Lower lobe of right lung (tissue), 2 donors: Measurements from ENCODE around the gene FN3KRP. TPM values are rescaled to one million over a fixed set of nuclear protein-coding genes. Genes with fewer than 3 reads are reported as not detected.

Experiments used
- ATAC-seq, 2 donors: fragments of 200-7000 bp; cut with Tn5 transposase; one replicate each; pipeline ENCODE4 v1.9.1; 2020 to 2022; ENCODE audit warnings: mild to moderate bottlenecking in 2 of 2, moderate library complexity in 2 of 2
- DNase-seq: peaks from one replicate; pipeline ENCODE4 v3.0.0-alpha.2; 2020
- H3K27ac ChIP-seq: fragments of 200-600 bp; one replicate; pipeline ENCODE4 v1.8.0; 2022
- H3K27me3 ChIP-seq: fragments of 200-600 bp; one replicate; pipeline ENCODE4 v1.8.0; 2022; ENCODE audit warnings: low read depth
- H3K36me3 ChIP-seq: fragments of 200-600 bp; one replicate; pipeline ENCODE4 v1.8.0; 2022; ENCODE audit warnings: mild to moderate bottlenecking
- H3K4me1 ChIP-seq: fragments of 200-600 bp; one replicate; pipeline ENCODE4 v1.8.0; 2022
- H3K4me3 ChIP-seq: fragments of 200-600 bp; one replicate; pipeline ENCODE4 v1.8.0; 2022; ENCODE audit warnings: mild to moderate bottlenecking
- H3K9me3 ChIP-seq: fragments of 200-600 bp; one replicate; pipeline ENCODE4 v1.8.0; 2022
- intact Hi-C: fragments of 100-400 bp; cut with DNase I; formaldehyde crosslinking; loops from one replicate; pipeline ENCODE4 v1.11.0; 2022
- total RNA-seq: library from RNA; stranded (reverse); fragmentation: NEBNext Ultra II Directional; extraction: Animal tissue kit (Norgen Biotek cat#: 25700); gene quantifications from one replicate; pipeline ENCODE4 v1.2.1, GENCODE V29; 2021
- TF ChIP-seq, protein P1 (sequence below): fragments of 200-600 bp; IDR thresholded peaks from one replicate; pipeline ENCODE4 v1.8.0; 2022; ENCODE audit warnings: antibody characterized with exemption, mild to moderate bottlenecking
- donor health status: DM: no; HTN: yes; CAD: no; lungs with severe emphysema.

The FN3KRP gene
- total RNA-seq, 1 donor from 2014 or later: 28.1 TPM

DNA sequence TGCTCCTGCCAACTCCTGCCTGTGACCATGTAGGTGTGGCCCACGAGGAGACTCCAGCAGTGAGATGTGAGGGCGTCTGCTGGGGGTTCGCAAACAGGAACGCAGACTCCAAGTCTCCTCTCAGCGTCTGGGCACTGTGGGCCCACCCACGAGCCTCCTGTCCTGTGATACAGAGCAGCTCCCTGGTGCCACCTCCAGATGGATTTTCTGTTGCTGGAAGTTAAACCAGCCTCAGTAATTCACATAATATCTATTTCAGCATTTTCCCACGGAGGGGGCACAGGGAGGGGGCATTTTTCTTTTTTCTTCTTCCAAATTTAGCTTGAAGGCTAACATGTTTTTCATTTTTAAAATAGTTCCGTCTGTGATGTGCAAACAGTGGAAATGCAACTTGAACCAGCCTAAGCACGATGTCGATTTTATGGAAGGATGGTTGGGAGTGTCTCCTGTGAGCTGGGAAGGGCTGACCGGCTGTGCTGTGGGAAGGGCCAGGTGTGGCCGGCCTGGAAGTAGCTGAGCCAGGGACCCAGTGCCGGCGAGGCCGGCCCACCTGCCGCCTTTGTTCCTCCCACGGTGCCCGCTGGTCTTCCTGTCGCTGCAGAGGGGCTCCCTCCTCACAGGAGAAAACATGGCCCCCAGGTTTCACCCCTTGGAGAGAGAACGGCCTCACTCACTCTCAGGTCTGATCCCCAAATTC lies 14.1 kb upstream of the FN3KRP start:
- no peaks in the 10 kb centered on the region for H3K27me3 ChIP-seq
- DNase-seq: peak; percentile 28
- TF ChIP-seq, protein P1, sequence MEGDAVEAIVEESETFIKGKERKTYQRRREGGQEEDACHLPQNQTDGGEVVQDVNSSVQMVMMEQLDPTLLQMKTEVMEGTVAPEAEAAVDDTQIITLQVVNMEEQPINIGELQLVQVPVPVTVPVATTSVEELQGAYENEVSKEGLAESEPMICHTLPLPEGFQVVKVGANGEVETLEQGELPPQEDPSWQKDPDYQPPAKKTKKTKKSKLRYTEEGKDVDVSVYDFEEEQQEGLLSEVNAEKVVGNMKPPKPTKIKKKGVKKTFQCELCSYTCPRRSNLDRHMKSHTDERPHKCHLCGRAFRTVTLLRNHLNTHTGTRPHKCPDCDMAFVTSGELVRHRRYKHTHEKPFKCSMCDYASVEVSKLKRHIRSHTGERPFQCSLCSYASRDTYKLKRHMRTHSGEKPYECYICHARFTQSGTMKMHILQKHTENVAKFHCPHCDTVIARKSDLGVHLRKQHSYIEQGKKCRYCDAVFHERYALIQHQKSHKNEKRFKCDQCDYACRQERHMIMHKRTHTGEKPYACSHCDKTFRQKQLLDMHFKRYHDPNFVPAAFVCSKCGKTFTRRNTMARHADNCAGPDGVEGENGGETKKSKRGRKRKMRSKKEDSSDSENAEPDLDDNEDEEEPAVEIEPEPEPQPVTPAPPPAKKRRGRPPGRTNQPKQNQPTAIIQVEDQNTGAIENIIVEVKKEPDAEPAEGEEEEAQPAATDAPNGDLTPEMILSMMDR: no peak
- no peak for ATAC-seq
- no peak overlapping the region for H3K27ac ChIP-seq
- no peak overlapping the region for H3K4me3 ChIP-seq
- no peaks in the 10 kb centered on the region for H3K9me3 ChIP-seq
- H3K4me1 ChIP-seq: peaks cover 9% of the 10 kb centered on the region
- intact Hi-C loops: no loop called here
- H3K36me3 ChIP-seq: no peaks in the 10 kb centered on the region

DNA sequence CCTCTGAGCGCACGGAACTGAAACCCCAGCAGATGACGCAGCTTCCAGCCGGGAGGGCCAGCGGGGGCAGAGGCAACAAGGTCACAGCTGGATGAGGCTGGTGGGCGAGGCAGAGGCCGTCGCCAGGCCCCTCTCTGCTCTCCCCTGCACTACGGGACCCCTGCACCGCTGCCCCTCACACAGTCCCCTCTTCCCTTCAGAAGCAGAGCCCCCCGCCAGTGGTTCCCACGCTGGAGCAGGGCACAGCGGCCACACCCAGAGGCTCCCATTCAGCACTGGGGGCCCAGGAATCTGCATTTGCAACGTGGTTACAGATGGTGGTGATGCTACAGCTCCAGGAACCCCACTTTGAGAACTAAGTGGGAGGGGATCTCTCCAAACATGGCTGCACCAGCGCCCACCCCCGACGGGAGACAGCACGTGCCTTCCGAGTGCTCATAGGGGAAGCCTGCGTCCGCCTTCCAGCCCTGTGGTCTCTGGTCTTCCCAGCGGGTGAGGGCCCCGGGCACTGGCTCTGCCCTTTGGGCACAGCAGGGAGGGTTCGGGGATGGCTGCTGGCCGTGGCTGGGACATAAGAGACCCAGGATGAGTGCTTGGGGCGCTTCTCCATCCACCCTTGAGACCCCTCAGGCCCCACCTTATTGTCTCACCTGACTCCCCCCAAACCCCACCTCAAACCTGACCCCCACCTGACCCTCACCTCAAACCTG lies 13.3 kb upstream of the FN3KRP start:
- H3K9me3 ChIP-seq: no peaks in the 10 kb centered on the region
- H3K4me3 ChIP-seq: no peak overlapping the region
- intact Hi-C loops: no loop called here
- H3K36me3 ChIP-seq: no peaks in the 10 kb centered on the region
- no peak overlapping the region for H3K27ac ChIP-seq
- peak; percentile 45 for DNase-seq
- H3K4me1 ChIP-seq: peaks cover 6% of the 10 kb centered on the region
- TF ChIP-seq, protein P1: no peak
- H3K27me3 ChIP-seq: no peaks in the 10 kb centered on the region
- ATAC-seq: no peak

DNA sequence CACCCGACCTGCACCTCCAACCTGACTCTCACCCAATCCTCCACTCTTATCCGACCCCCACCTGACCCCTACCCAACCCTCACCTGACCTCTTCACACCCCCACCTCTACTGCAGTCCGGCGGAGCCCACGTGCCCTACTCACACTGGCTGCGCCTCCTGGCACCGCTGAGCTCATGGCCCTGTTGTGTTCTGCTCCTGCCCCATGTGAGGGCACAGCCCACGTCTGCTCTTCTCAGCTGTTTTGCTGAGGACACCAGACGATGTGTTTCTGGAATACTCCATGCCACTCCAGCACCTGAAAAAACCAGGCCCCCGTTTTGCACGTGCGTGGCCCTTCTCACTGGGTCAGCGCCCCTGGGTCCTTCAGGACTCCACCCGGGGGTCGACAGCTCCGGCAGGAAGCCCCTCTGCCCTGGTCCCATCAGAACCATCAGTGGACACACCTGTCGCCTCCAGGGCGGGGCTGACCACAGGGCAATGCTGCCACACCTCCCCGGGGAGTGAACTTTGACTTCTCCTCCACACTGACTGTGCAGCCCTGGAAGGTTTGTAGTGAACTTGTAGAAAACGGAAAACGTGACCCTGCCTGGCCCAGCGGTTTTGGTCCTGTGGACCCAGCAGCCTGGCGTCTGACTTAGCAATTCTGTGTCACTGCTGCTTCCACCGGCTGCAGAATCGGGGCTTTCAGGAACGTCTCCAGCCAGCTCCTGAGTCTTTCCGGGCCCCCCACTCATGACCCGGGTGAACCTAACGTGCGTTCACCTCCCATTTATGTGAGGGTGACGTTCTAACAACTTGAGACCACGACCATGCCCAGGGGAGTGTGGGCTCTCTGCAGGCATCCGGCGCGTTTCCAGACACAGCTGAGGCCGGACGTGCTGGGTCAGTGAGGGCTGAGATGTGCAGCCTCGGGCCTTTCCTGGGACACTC lies 12.3 kb upstream of the FN3KRP start:
- no peak overlapping the region for H3K27ac ChIP-seq
- no peaks in the 10 kb centered on the region for H3K27me3 ChIP-seq
- intact Hi-C loops: no loop called here
- no peak overlapping the region for H3K4me3 ChIP-seq
- TF ChIP-seq, protein P1: no peak
- no peaks in the 10 kb centered on the region for H3K9me3 ChIP-seq
- DNase-seq (no peak), ATAC-seq (no peak)
- H3K4me1 ChIP-seq: peaks cover 4% of the 10 kb centered on the region
- no peaks in the 10 kb centered on the region for H3K36me3 ChIP-seq

DNA sequence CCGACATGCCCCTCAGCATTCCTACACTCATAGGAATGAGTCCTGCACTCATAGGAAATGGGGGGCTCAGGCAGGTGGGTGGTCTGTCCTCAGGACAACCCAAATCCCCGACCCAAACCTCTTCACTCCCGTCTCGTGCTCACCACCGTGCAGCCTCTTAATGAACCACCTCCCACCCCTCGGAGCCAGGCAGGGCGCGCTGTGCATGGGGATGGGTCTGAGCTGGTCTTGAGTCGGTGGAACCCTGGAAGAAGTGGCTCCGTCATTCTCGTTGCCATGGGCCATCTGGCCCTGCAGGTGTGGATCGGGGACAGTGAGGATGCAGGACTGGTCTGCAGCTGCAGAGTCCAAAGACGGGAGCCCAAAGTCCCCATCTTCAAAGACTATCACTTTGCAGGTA lies 11.6 kb upstream of the FN3KRP start:
- no peaks in the 10 kb centered on the region for H3K4me1 ChIP-seq
- TF ChIP-seq, protein P1: no peak

DNA sequence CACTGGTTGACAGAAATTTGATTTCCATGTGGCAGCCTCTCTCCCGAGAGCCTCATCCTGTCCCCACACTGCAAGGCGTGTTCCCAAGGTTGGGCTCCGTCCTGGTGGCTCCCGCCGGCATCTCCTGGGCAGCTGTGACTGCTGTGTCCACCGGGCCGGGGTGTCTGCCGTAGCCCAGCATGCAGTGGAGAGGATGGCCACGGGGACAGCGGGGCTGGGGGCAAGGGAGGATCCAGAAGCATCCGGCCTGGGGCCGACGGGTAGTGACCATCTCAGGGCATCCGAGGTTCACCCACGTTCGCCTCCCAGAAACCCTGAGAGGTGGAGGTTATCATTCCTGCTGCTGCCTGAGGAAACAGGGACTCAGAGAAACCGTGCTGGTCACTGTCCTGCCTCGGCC lies 10.8 kb upstream of the FN3KRP start:
- peaks cover 5% of the 10 kb centered on the region for H3K27me3 ChIP-seq
- intact Hi-C loops: no loop called here
- no peak for DNase-seq
- no peak for ATAC-seq
- no peak overlapping the region for H3K4me3 ChIP-seq
- no peaks in the 10 kb centered on the region for H3K36me3 ChIP-seq
- H3K27ac ChIP-seq: no peak overlapping the region
- TF ChIP-seq, protein P1: no peak
- no peaks in the 10 kb centered on the region for H3K4me1 ChIP-seq
- H3K9me3 ChIP-seq: no peaks in the 10 kb centered on the region

More for the DNA sequence above, 11.6 kb upstream of the FN3KRP start:
- Histone ChIP-seq H3K9me3 (no peaks in the 10 kb centered on the region), H3K27ac (no peak overlapping the region), H3K27me3 (no peaks in the 10 kb centered on the region), H3K36me3 (no peaks in the 10 kb centered on the region), H3K4me3 (no peak overlapping the region)
- DNase-seq (no peak), ATAC-seq (no peak)
- intact Hi-C loops: no loop called here
